HUDEP-2 (cell line): ENCODE results near the gene MAST4.
A peak's percentile ranks its signal among the peaks of the same experiment; 100 is the strongest.

ENCODE experiments used
- DNase-seq, 76 experiments: peaks; one replicate each; lab custom pipeline; 2025; ENCODE audit not compliant: unreplicated experiment in 76 of 76; lab: John Stamatoyannopoulos, UW

Gene MAST4

DNA sequence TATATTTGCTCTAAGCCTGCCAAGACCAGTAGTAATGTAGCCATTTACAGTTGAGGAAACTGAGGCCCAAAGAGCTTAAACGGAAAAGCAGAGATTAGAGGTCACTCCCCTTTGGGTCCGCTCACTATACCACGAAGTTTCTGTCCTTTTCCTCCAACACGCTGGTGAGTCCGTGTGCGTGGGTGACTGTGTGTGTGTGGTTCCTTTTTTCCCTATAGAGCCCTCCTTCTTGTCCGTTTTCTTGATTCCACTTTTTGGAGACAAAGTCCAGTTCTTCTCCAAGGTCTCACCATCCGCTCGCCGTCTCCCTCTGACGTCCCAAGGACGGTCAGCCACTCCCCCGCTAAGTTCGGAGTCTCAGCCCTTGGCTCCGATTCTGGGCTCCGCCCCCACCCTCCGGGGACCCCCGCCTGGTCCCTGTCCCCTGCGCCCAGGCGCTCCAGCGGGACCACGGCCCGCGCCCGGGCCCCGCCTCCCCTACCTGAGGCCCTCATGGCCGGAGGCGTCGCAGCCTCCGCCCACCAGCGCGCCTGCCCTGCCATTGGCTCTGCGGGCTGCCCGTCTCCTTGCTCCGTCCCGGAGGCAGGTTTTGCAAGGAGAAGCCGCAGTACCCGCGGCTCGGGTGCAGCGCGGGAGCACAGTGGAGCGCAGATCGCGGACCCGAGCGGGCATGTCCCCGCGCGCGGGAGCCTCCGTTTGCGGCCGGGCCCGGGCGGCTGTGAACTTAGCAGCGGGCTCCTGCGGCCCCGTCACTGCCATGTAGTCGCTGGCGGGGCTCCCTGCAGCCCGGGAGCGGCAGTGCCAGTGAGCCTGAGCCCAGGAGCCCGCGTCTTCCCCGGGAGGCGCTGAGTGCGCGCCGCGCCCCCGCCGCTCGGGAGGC is at the start of gene MAST4:
Gene MAST4 (plus strand): TSS at position 638 of the 880 bp plus-strand sequence. CDS start 263 bp downstream, outside the sequence.
- DNase-seq = peak in 72 of 76 experiments; percentile 2 to 79 (median 53)

DNA sequence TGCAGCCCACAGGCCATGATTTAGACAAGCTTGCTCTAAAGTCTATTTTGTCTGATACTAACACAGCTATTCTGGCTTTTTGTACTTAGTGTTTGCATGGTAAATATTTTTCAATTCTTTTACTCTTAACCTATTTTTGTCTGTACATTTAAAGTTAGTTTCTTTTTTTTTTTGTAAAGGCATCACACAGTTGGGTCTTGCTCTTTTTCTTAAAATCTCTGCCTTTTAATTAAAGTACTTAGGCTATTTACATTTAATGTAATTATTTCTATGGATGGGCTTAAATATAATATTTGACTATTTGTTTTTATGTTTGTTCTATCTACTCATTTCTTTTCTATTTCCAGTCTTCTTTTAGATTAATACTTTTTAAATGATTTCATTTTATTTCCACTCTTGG is 49.7 kb upstream of the MAST4 start:
- no peak for DNase-seq

DNA sequence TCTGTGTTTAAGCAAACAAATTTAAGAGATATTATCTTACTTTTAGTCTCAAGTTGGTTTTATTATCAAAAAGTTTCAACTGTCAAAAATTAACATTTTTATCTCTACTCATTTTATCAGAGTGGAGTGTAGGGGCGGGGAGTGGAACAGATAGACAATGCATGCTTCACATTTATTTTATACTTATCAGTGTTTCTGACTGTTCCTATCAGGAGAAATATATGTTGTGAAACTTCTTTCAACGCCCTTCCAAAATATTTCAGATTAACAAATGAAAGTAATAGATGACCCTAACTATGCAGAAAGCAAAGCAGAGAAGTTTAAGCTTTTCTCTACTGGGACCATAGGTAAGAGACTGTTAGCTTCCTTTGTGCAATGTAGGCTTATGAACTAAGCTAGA is 44.9 kb upstream of the MAST4 start:
- DNase-seq = no peak

DNA sequence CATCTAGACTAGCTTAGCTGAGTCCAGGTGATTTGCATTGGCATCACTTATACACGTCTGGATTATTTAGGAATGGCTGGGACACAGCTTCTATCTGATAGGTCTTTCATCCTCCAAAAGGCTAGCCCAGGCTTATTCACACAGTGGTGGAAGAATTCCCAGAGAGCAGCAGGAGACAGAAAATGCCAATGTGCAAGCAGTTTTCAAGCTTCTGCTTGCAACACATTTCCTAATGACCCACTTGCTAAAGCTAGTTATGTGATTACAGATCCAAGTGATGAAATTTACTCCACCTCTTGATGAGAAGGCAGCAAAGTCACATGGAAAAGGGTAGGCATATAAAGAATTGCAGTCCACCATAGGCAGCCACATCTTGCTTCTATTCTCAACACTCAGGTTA is 44.2 kb upstream of the MAST4 start:
- no peak for DNase-seq

DNA sequence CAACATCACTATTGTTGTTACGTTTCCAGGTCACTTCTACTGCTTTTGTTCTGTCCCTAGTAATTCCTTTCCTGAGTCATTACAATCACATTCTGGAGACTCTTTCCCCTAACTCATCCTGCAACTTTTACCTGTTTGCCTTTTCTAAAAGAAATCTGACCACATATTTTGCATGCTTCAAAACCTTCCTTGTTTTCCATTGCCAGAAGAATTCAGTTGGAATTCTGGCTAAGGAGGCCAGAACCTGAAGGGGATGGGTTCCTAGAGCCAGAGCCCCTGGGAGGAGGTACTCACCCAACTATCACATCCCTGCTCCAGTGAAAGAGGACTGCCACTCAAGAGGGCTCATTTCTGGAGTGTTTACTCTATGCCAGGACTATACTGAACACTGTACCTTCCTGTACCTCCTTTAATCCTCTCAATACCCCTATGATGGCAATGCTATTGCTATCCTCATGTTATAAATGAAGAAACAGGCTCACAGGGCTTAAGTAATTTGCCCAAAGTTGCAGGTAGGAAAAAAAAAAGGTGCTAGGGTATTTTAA is 42.8 kb upstream of the MAST4 start:
- no peak for DNase-seq

DNA sequence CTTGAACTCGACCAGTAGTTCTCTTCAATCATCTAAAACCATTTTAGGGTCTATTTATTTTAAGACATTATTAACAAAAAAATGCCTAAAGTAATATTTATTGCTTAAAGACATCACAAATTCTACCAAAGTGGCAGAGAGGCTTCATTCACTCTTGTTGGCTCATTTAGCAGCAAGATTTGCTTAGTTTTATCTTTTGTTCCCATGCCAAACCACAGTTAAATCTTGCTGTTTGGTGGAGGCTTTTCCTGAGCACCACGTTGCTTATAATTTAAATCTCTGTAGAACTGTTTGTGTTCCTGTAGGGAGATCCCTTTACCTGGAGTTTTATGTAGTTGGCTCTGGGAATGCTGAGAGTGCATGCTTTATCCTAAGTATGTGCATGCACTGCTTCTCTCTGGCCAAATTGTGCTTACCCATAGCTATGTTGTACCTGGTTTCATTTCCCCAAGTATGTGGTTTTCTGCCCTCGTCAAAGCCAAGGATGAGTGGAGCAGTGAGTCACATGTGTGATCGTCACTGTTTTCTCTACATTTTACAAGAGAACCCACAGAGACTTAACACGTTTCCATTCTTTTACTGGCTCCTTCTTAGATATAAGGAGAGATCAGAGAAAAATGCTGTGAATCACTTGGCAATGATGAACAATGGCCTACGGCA is 42.1 kb upstream of the MAST4 start:
- no peak for DNase-seq

DNA sequence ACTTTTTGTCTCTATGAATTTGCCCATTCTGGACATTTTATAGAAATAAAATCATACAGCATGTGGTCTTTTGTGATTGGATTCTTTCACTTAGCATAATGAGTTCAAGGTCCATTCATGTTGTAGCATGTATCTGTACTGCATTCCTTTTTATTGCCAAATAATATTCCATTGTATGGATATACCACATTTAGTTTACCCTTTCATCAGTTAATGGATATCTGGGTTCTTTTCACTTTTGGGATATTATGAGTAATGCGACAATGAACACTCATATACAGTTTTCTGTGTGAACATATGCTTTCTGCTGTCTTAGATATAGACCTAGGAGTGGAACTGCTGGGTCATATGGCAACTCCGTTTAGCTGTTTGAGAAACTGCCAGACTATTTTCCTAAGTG is 41.3 kb upstream of the MAST4 start:
- DNase-seq = no peak

DNA sequence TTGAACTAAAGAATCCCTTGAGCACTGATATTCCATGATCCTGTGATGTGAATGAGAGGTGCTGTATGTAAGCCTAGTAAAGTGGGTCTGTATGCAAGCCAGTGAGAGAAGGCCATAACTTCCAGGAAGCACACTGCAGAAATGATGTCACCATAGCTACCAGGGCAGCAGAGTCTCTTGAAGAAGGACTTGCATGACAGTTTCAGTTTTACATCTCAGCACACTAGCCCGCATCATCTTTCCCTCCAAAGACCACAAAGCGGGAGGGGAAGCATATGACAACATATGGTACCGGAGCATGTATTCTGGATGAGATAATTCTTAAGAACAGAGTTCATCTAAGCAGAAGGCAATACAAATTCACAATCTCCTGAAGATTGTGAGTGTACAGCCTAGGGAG is 37.6 kb upstream of the MAST4 start:
- no peak for DNase-seq

DNA sequence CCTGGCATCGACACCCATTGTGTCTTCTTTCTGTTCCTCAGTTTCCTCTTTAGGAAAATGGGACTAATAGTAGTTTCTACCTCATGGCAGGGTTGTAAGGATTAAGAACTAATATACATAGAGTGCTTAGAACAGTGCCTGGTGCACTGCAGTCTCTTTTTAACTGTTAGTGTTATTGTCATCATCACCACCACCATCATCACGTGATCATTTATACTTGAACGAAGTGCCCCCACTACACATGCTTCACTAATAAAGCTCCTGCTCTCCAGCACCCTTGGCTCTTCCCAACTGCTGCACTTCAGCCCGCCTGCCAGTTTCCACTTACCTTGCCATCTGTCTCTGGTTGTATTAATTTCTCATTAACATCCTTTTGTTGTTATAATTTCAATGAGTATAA is 35.8 kb upstream of the MAST4 start:
- DNase-seq = no peak

DNA sequence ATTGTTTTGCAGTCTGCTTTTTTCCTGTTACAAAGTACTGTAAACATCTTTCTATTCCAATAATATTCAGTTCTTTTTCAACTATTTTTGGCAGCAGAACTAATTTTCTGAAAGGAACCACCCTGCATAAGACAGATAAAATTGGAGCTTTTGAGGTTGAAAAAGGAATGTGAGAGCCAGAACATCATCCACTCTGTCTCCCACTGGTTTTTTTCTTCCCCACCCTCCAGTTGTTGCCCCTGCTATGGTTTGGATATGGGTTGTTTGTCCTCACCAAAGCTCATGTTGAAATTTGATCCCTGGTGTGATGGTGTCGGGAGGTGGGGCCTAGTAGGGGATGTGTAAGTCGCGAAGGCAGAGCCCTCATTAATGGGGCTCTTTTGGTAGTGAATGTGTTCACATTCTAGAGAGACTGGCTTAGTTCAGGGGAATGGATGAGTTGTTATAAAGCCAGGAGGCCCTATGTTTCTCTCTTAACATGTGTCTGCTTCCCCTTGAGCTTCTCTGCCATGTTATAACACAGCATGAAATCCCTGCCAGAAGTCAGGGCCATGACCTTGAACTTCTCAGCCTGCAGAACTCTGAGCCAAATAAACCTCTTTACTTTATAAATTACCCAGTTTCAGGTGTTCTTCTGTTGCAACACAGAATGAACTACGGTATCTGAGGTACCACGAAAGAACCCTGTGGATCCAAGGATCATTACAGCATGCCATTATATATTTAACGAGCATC is 34.8 kb upstream of the MAST4 start:
- DNase-seq = no peak

DNA sequence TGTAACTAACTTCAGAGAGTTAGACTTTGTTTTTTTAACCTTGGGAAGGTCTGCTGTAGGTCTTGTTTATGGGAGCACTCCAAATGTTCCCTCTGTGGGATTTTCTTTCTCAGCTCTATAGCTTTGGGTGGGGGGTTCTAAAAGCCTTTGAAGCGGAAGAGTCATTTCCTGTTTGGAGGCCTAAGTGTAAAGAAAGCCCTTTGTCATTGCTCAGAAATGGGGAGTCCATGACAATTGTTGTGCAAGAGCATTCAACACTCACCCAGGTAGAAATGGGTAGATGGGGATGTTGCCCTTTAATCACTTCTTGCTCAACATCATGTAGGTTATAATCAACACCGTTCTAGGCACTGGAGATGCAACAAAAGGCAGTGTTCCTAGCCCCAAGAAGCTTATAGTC is 30.3 kb upstream of the MAST4 start:
- DNase-seq = no peak

DNA sequence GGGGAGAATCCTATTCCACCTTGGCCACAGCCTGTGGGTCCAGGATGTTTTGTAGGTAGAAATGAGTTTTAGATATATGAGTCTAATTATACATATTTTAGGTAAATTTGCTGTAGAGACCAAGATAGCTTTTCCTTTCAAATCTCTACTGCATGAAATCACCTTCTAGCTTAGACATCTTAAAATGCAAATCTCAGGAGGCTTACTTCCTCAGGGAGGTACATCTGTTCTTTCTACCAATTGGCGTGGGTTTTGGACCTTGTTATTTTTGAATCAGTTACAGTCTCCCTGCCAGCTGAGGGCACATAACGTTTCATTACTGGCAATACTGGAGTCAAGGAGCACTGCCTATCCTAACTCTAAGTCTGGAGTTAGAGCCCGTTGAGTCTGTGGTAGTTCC is 28.7 kb upstream of the MAST4 start:
- no peak for DNase-seq

DNA sequence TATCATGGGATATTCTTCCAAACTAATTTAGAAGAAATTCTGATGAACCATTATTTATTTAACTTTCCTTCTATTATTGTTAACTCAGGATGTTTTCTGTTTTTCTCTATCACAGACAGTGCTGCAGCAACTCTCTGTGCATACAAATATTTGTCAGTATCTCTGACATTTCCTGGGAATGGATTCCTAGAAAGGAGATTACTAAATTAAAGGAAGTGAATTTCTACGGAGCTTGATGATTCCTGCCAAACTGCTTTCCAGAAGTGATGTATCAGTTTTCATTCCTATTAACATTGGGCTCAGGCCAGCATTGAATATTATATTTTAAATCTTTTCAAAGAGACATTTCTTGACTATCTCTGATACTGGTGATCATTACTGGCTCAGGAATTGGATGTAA is 26.0 kb upstream of the MAST4 start:
- no peak for DNase-seq

DNA sequence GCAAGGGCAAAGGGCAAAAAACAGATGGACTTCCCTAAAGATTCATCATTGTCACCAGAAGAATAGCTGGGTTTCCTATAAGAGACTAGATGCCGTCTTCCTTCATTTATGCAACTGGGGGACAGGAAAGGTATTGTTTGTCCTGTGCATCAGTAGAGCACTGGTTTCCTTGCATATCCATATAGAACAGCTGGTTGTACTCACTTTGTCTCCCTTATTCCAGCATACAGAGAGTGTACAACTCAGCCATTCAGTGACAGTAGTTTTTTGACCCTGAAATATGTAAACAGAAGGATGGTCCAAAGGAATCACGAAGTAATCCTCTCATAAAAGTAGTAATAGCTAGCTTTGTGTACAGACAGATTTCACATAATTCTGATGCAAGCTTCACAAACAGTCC is 22.5 kb upstream of the MAST4 start:
- DNase-seq = no peak

DNA sequence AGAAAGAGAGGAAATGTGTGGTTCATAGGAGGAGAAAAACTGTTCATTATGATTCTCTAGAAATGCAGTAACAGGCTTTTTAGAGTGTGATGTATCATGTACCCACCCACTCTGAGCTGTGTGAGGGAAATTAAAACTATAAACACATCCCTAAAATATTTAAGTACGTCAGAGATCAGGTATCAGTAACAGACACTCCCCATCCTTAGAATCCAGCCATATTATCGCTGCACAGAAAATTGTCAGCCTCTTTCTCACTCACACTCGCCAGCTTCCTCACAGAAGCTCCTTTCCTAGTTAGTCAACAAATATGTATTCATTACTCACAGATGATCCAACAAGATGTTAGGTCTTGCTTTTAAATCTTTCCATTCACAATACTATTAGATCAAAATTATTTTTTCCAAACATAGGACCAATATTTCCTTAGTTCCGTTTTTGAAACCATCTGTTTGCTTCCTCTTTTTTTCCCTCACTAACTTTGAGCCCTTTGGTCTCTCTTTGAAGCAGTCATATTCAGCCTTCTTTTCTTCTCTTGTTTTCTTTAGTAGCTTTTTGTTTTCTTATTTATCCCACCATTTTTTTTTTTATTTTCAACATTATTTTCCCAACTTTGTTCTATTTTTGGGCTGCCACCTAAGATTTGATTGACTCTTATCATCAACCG is 13.6 kb upstream of the MAST4 start:
- no peak for DNase-seq

DNA sequence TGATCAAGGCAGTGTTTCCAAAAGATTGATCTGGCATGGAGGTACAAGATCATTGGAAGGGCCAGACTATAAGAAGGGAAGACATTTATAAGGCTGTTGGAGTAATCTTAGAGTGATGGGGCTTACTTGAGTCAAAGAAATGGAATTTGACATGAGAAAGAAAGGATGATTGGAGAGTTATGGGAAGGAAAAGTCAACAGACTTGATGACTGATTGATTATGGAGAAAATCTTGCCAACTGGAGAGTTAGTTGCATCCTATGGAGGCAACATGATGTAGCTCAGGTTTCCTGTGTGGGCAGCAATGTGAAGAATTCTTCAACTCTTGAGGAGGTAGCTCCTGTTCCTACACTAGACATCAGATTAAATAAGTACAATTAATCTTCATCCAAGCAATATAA is 10.9 kb upstream of the MAST4 start:
- no peak for DNase-seq

DNA sequence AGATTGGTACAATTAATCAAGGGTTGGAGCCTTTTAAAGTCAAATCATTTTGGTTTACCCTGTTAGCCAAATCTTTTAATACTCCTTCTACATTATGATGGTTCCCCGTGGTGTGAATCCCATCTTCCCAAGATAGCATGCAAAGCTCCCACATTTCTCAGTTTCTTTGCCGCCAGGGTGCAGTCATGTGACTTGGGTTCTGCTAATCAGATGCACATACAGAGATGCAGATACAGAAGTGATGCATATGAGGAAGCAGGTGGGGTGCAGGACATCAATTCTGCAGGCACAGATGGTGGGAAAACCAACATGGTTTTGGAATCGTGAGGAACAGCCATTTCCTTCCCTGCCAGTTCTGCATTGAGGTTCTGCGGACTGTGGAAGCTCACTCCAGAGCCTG is 8.4 kb upstream of the MAST4 start:
- no peak for DNase-seq

DNA sequence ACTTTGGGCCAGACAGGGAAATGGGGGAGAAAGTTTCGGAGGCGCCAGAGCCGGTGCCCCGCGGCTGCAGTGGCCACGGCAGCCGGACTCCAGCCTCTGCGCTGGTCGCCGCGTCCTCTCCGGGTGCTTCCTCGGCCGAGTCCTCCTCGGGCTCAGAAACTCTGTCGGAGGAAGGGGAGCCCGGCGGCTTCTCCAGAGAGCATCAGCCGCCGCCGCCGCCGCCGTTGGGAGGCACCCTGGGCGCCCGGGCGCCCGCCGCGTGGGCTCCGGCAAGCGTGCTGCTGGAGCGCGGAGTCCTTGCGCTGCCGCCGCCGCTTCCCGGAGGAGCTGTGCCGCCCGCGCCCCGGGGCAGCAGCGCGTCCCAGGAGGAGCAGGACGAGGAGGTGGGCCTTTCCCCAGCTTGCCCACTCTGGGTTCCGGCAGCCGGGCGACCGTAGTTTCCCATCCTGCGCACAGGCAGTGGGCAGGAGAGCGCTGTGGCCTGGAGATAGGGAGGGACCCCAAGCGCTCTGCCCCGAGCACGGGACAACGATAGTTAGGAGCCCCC is 516 bp downstream of the MAST4 start:
- DNase-seq = peak in 1 of 76 experiments; percentile 3

DNA sequence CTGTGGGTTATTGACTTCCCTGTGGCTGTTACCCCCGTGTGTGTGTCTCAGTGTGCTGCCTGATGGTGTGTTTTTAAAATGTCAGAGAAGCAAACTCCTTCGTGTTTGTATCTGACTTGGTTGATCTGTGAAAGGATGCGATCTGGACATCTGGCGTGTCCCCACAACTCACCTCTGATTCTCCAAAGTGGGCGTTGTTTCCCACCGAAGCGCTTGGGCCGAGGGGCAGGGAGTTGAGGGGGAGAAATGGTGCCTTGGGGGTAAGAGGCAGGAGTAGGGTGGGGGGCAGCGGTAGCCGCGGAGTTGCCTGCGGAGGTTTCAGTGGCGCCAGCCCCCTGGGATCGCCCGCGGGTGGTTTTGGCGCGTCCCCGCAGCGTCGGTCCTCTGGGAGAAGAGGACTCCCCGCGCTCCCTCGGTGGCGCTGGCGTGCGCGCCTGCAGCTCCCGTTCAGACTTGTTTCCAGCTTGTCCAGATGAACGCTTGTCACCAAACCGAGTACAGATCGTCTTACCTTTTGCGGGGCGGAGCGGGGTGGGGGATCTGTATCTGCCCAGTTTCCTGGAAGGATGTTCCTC is 1.1 kb downstream of the MAST4 start:
- DNase-seq = peak in 2 of 76 experiments; percentile 1 to 5

DNA sequence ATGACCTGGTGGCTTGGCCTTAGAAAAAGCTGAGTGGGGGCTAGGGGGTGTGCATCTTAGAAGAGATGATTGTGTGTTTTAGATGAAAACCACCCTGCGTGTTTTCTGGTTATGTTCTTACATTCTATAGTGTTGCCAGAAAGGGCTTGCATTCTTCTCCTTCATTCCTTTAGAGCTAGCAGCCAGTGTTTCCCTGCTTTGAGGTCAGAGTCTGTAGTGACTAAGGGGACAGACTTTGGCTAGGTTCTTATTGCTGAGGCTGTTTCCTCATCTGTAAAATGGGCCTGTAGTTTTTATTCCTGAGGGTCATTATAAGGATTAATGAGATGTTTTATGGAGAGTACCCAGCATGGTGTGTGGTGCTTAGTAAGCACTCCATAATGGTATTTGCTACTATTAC is 6.4 kb downstream of the MAST4 start:
- no peak for DNase-seq
